ENCODE measurements around the gene ABCC10.

GRCh38 chr6:43453831-43454230 lies 26.5 kb downstream of the ABCC10 start:
- no peak for TF ChIP-seq CTCF (IDR thresholded peaks at IDR 0.05)
- TF ChIP-seq POLR2A (IDR thresholded peaks at IDR 0.05), result no peak
- TF ChIP-seq EP300 (IDR thresholded peaks at IDR 0.05), result no peak
